GM12872 (cell line): ENCODE measurements around the gene SPEM3.
A peak's percentile ranks its signal among the peaks of the same experiment; 100 is the strongest.

Experiments
- CTCF ChIP-seq: IDR thresholded peaks from 3 replicates; pipeline ENCODE4 v1.5.1; 2011; ENCODE audit warnings: low read depth, mild to moderate bottlenecking, low read length, moderate library complexity; ENCODE audit not compliant: insufficient read depth

The SPEM3 gene

DNA sequence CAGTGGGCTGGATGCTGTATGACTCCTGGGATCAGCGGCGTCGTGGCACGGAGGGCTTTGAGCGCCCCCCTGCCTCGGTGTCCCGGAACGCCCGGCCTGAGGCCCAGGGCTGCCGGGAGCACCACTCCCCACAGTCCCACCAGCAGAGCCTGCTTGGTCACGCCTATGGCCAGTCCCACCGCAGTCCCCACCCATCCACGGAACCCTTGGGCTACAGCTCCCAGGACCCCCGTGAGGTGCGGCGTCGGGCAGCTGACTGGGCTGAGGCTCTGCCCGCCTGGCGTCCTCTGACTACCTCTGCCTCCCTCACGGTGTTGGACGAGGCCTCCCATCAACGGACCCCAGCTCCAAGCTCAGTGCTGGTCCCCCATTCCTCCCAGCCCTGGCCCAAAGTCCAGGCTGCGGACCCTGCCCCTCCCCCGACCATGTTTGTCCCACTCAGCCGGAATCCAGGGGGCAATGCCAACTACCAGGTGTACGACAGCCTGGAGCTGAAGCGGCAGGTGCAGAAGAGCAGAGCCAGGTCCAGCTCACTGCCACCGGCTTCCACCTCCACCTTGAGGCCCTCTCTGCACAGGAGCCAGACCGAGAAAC, 1.7 kb upstream of the SPEM3 start:
- no peak for TF ChIP-seq CTCF

- no peak for TF ChIP-seq CTCF
These were observed 1.1 kb upstream of the SPEM3 start for GRCh38 chr17:7427549-7427948.

DNA sequence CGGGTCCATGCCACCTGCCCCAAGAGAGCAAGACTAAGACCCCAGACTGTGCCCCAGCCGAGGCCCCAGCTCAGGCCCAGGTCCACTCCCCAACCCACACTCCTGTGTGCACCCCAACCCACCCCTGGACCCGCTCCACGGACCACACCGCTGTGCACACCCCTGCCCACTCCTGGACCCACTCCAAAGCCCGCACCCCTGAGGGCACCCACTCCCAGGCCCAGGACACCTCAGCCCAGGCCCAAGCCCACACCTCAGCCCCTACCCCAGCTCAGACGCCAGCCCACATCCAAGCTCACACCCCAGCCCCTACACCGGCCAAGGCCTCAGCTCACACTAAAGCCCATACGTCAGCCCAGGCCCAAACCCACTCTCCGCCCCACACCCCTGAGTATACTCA, 1.1 kb downstream of the SPEM3 start:
- TF ChIP-seq CTCF: no peak

GRCh38 chr17:7431231-7431630, 2.6 kb downstream of the SPEM3 start:
- no peak for TF ChIP-seq CTCF

- TF ChIP-seq CTCF: no peak
These were observed 3.6 kb downstream of the SPEM3 start for GRCh38 chr17:7432296-7432695.

DNA sequence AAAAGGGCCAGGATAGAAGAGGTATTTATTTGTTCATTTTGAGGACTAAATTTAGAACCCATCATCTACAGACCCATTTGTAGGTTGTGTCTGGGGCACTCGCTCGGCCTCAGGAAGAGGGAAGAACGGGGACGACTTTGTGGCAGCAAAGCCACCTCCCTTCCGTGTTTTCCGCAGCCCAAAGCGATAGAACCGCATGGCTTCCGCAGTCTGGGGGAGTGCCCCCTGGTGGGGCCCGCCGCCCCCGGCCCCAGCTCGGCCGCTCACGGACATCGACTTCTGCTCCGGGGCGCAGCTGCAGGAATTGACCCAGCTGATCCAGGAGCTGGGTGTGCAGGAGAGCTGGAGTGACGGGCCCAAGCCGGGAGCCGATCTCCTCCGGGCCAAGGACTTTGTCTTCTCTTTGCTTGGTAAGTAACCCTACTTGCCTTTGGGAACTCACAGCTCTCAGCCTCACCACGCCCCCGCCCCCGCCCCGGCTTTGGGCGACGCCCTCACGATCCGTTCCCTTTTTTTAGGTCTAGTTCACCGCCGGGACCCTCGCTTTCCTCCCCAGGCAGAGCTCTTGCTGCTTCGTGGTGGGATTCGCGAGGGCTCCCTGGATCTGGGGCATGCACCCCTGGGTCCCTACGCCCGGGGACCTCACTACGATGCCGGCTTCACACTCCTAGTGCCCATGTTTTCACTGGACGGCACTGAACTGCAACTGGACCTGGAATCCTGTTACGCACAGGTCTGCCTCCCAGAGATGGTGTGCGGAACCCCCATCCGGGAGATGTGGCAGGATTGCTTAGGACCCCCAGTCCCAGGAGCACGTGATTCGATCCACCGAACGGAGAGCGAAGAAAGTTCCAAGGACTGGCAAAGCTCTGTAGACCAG, 7.3 kb downstream of the SPEM3 start:
- TF ChIP-seq CTCF: peak; percentile 50

- TF ChIP-seq CTCF: peak; percentile 82
These were observed 8.1 kb downstream of the SPEM3 start for GRCh38 chr17:7436556-7437368.
